ENCODE measurements around the gene TLL1. TPM values are rescaled to one million over a fixed set of nuclear protein-coding genes. Genes with fewer than 3 reads are reported as not detected.
A peak's percentile ranks its signal among the peaks of the same experiment; 100 is the strongest.

TLL1 gene
- total RNA-seq, 1 donor from 2014 or later: 9.6 TPM

DNA sequence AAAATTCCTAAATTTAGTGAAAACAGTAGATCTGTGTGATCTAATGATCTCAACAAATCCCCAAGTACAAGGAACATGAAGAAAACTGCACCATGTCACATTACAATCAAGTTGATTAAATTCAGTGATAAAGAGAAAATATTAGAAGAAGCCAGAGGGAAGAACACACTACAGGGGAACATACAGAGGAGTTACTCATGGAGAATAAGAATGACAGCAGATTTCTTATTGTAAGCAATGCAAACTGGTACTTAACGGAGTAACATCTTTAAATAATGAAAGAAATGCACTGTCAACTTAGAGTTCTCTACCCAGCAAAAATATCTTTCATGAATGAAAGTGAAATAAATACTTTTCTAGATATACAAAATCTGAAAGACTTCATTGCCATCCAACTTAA, 21.1 kb downstream of the TLL1 start:
- Histone ChIP-seq H3K4me1 (no peaks in the 10 kb centered on the region), H3K27ac (no peak overlapping the region), H3K4me3 (no peak overlapping the region), H3K9me3 (no peaks in the 10 kb centered on the region), H3K27me3 (no peaks in the 10 kb centered on the region), H3K36me3 (no peaks in the 10 kb centered on the region)
- ATAC-seq: no peak
- TF ChIP-seq, protein P1, sequence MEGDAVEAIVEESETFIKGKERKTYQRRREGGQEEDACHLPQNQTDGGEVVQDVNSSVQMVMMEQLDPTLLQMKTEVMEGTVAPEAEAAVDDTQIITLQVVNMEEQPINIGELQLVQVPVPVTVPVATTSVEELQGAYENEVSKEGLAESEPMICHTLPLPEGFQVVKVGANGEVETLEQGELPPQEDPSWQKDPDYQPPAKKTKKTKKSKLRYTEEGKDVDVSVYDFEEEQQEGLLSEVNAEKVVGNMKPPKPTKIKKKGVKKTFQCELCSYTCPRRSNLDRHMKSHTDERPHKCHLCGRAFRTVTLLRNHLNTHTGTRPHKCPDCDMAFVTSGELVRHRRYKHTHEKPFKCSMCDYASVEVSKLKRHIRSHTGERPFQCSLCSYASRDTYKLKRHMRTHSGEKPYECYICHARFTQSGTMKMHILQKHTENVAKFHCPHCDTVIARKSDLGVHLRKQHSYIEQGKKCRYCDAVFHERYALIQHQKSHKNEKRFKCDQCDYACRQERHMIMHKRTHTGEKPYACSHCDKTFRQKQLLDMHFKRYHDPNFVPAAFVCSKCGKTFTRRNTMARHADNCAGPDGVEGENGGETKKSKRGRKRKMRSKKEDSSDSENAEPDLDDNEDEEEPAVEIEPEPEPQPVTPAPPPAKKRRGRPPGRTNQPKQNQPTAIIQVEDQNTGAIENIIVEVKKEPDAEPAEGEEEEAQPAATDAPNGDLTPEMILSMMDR (IDR thresholded peaks at IDR 0.05): no peak
- intact Hi-C loops (cut with DNase I): no loop called here
- no peak for DNase-seq

- H3K4me3 ChIP-seq: no peak overlapping the region
- DNase-seq: no peak
- no peaks in the 10 kb centered on the region for H3K4me1 ChIP-seq
- intact Hi-C loops (cut with DNase I): no loop called here
- TF ChIP-seq, protein P1 (IDR thresholded peaks at IDR 0.05): no peak
- H3K27ac ChIP-seq: no peak overlapping the region
- no peaks in the 10 kb centered on the region for H3K36me3 ChIP-seq
- H3K9me3 ChIP-seq: no peaks in the 10 kb centered on the region
- H3K27me3 ChIP-seq: no peaks in the 10 kb centered on the region
- no peak for ATAC-seq
Measured at GRCh38 chr4:165905405-165906027, 32.5 kb downstream of the TLL1 start.

DNA sequence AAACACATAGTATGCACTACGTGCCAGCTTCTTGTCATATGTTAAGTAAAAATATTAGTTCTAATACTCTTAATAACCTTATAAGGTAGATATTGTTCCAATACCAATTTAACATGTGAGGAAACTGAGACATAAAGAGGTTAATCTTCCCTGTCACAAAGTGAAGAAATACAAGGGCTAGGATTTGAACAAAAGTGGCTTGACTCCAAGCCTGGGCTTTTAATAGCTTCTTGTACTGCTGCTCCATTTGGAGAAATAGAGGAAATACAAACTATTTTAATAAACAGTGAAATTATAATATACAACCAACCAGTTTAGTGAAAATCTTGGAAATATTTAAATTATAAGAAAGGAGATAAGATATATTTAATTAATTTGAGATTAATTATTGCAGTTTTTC, 33.2 kb downstream of the TLL1 start:
- no peak overlapping the region for H3K27ac ChIP-seq
- intact Hi-C loops (cut with DNase I): no loop called here
- H3K36me3 ChIP-seq: no peaks in the 10 kb centered on the region
- no peaks in the 10 kb centered on the region for H3K9me3 ChIP-seq
- ATAC-seq (no peak), DNase-seq (no peak)
- H3K4me3 ChIP-seq: no peak overlapping the region
- no peaks in the 10 kb centered on the region for H3K4me1 ChIP-seq
- TF ChIP-seq, protein P1 (IDR thresholded peaks at IDR 0.05): no peak
- H3K27me3 ChIP-seq: no peaks in the 10 kb centered on the region

DNA sequence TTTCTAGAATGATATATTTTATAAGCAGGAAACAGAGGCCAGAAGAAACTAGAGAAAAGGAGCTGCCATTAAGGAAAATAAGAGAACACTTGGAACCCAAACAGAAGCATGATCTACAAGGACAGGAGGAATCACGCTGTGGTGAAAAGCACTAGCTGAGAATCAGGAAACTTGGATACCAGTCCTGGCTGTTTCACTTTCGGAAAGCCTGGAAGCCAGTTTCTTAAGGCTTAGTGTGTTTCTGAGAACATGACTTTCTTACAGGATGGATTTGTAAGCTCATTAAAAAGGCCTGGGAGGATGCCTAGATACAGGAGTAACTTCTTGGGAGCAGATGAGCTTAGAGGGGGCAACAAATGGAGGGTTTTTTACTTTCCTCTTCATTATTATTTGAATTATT, 36.9 kb downstream of the TLL1 start:
- H3K36me3 ChIP-seq: no peaks in the 10 kb centered on the region
- no peak for ATAC-seq
- no peak for DNase-seq
- H3K4me3 ChIP-seq: no peak overlapping the region
- intact Hi-C loops (cut with DNase I): no loop called here
- H3K27ac ChIP-seq: no peak overlapping the region
- TF ChIP-seq, protein P1 (IDR thresholded peaks at IDR 0.05): no peak
- no peaks in the 10 kb centered on the region for H3K27me3 ChIP-seq
- H3K4me1 ChIP-seq: no peaks in the 10 kb centered on the region
- H3K9me3 ChIP-seq: no peaks in the 10 kb centered on the region

DNA sequence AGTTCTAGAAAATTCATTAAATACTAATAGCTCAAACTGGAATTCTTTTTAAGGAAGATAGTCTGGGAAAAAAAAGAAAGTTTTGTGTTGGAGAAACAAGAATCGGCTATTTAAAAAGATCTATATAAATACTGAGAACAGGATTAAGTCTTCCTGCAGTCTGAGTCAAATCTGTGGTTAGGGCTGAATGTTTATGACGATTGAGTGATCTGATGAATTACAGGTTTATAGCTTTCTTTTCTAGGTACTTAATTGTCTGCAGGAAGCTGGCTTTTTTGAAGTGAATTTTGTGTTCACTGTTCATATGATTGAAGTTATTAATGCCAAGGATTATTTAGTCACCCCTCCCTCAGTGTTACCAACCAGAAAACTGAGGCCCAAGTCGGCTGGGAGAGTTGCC, 42.2 kb downstream of the TLL1 start:
- intact Hi-C loops (cut with DNase I): no loop called here
- DNase-seq (no peak), ATAC-seq (no peak)
- TF ChIP-seq, protein P1 (IDR thresholded peaks at IDR 0.05): no peak
- H3K27me3 ChIP-seq: no peaks in the 10 kb centered on the region
- H3K4me1 ChIP-seq: no peaks in the 10 kb centered on the region
- no peaks in the 10 kb centered on the region for H3K36me3 ChIP-seq
- H3K27ac ChIP-seq: no peak overlapping the region
- H3K9me3 ChIP-seq: no peaks in the 10 kb centered on the region
- H3K4me3 ChIP-seq: no peak overlapping the region

DNA sequence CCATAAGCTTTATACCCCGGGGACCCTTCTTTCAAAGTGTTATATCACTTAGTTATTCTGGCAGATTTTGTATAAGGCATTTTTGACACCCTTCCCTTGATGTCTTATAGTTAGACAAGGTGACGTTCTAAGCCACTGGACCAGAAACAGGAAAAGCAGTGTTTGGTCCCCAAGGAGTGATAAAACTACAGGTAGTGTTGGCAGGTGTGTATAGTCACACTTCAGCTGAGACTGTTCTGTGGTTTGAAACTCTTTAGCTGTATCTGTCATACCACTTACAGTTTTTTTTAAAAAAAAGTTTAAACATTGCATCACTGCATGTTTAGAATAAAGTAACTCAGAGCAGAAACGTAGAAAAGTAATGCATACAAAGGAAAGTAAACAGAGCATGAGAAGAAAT, 48.5 kb downstream of the TLL1 start:
- H3K4me3 ChIP-seq: no peak overlapping the region
- H3K9me3 ChIP-seq: no peaks in the 10 kb centered on the region
- H3K27ac ChIP-seq: no peak overlapping the region
- H3K27me3 ChIP-seq: no peaks in the 10 kb centered on the region
- ATAC-seq: peak; percentile 38
- no peaks in the 10 kb centered on the region for H3K36me3 ChIP-seq
- TF ChIP-seq, protein P1 (IDR thresholded peaks at IDR 0.05): no peak
- H3K4me1 ChIP-seq: no peaks in the 10 kb centered on the region
- intact Hi-C loops (cut with DNase I): no loop called here
- no peak for DNase-seq

Measured in upper lobe of right lung (tissue), 1 donor.